Cardiac fibroblast (primary cell): ENCODE results near the gene BICDL2.

Source experiments
- DNase-seq, 2 donors: peaks; one replicate each; pipeline versions ENCODE4 v3.0.0 to v3.0.0-alpha.2; 2010; ENCODE audit warnings: low read depth in 2 of 2
- H3K4me3 ChIP-seq, 2 donors: replicated peaks in 1 of 2; 1 replicate in 1 of 2; 2 replicates in 1 of 2; pipeline ENCODE4 v1.5.1; 2011; ENCODE audit warnings: low read depth in 2 of 2, low read length in 2 of 2, mild to moderate bottlenecking in 2 of 2, moderate library complexity in 1 of 2
- CTCF ChIP-seq: IDR thresholded peaks from one replicate; pipeline ENCODE4 v1.5.1; 2011; ENCODE audit warnings: low read depth, mild to moderate bottlenecking, low read length, inconsistent platforms

Gene BICDL2

GRCh38 chr16:3026609-3027488 lies 9.9 kb downstream of the BICDL2 start:
- no peak for DNase-seq
- TF ChIP-seq CTCF: no peak
- H3K4me3 ChIP-seq: no peak overlapping the region

- no peak for TF ChIP-seq CTCF
- no peak for DNase-seq
- no peak overlapping the region for H3K4me3 ChIP-seq
These were observed 10.8 kb downstream of the BICDL2 start for GRCh38 chr16:3026003-3026378.

GRCh38 chr16:3025032-3026002 lies 11.4 kb downstream of the BICDL2 start:
- no peak for TF ChIP-seq CTCF
- H3K4me3 ChIP-seq: no peak overlapping the region
- DNase-seq: no peak

GRCh38 chr16:3023669-3024478 lies 12.9 kb downstream of the BICDL2 start, which contains the start of the genes HCFC1R1 and THOC6:
Gene HCFC1R1 (minus strand): TSS chr16:3023942. CDS start chr16:3023941, 1 bp downstream.
Gene THOC6 (plus strand): TSS chr16:3024035. CDS start chr16:3024327, 292 bp downstream.
- no peak for TF ChIP-seq CTCF
- peak within 1 kb of the TSS; percentile 69 to 77 for H3K4me3 ChIP-seq
- peak; percentile 98 to 99 for DNase-seq

GRCh38 chr16:3023415-3023668 lies 13.4 kb downstream of the BICDL2 start:
- DNase-seq: peak; percentile 73 to 82
- H3K4me3 ChIP-seq: peak overlapping the region; percentile 69 to 77
- TF ChIP-seq CTCF: no peak
